AG09309 (cell line): ENCODE data around the gene HOXB4.

Source experiments
- DNase-seq: peaks from one replicate; pipeline ENCODE4 v3.0.0-alpha.2; 2010; ENCODE audit warnings: low read depth
- H3K4me3 ChIP-seq: 2 replicates; pipeline ENCODE4 v1.5.1; 2011; ENCODE audit warnings: mild to moderate bottlenecking, low read depth, low read length, moderate library complexity; ENCODE audit not compliant: control insufficient read depth
- TF ChIP-seq, protein P1 (sequence below): IDR thresholded peaks from 2 replicates; pipeline ENCODE4 v1.5.1; 2011; ENCODE audit warnings: mild to moderate bottlenecking, low read depth, low read length, inconsistent platforms; ENCODE audit not compliant: insufficient read depth, control insufficient read depth; ENCODE audit errors: missing control alignments

The HOXB4 gene

GRCh38 chr17:48604770-48605329, 26.7 kb upstream of the HOXB4 start, which contains the start of gene HOXB6:
HOXB6 (minus strand) TSS chr17:48604986; CDS start chr17:48598150, 6,836 bp downstream.
- H3K4me3 ChIP-seq = no peak within 1 kb of the TSS
- DNase-seq = no peak

DNA sequence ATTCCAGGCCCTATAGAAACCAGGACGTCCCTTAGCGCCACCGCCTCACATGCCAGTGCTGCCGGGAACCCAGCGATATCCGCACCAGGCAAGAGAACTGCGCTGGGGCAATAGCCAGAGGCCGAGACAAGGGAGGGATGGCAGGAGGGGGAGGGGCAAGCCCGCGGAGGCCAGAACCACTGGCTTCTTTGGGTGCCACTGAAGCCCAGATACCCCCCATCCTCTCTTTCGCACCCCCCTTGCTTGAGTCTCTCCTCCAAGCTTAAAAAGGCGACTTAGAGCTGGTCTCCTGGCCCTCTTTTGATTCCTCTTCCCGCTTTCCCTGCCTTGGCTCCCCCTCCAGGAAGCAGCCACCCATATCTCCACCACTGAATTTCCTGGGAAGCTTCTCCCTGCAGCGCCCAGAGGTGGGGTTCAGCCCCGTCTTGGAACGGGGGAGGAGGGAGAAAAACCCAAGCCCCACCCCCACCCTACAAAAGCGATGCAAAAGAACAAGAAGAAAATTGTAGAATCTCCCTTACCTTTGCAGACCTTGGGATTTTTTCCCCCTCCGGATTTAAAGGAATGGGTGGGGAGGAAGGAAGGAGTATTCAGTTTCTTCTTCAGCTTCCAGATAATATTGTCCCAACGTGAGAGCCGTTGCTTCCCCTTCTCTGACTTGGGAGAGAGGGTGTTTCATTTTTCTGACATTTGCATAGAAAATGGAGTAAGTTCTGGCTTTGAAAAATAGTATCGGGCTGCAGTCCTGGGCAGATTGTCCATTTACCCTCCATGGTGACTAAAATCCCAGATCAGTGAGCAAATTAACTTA, 26.0 kb upstream of the HOXB4 start:
- no peak overlapping the region for H3K4me3 ChIP-seq
- TF ChIP-seq, protein P1, sequence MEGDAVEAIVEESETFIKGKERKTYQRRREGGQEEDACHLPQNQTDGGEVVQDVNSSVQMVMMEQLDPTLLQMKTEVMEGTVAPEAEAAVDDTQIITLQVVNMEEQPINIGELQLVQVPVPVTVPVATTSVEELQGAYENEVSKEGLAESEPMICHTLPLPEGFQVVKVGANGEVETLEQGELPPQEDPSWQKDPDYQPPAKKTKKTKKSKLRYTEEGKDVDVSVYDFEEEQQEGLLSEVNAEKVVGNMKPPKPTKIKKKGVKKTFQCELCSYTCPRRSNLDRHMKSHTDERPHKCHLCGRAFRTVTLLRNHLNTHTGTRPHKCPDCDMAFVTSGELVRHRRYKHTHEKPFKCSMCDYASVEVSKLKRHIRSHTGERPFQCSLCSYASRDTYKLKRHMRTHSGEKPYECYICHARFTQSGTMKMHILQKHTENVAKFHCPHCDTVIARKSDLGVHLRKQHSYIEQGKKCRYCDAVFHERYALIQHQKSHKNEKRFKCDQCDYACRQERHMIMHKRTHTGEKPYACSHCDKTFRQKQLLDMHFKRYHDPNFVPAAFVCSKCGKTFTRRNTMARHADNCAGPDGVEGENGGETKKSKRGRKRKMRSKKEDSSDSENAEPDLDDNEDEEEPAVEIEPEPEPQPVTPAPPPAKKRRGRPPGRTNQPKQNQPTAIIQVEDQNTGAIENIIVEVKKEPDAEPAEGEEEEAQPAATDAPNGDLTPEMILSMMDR = no peak
- DNase-seq = no peak

More at GRCh38 chr17:48604770-48605329, 26.7 kb upstream of the HOXB4 start, which contains the start of gene HOXB6:
- TF ChIP-seq, protein P1 = no peak

DNA sequence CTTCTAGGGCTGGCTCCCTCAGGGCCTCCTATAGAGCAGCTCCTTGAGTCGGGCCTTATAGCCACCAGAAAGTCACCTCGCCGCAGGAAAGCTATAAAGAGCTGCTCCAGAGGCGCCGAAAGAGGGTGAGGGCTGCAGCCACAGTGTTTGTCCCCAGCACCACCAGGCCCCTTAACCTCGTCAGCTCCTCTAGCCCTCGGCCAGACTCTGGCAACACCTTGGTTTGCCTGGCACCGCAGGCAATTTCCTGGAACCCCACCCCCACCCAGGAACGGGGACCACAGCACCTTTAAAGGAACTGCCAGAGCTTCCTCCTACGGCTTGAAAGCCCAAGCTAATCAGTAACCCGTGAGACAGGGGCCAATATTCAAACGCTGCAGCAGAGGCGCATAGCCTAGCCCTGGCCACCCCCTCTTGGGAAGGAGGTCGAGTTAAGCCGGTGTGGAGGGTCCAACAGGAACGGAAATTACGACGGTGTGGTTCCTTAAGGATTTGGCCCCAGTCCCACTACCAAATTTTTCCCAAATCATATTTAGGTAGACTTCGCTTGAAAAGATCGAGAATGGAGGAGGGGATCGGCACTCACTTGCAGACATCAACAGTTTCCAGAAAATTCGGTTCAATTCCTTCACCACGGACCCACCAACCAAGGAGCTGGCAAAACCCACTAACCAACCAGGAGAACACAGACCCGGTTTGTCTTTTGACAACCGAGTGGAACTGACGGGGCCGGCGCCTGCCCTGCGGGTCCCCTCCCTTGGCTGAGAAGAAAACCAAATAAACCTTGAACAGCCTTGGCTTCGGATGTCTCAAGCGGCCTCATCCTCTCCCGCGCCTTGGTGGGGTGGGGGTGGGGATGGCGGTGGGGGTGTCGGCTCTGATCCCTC, 23.6 kb upstream of the HOXB4 start:
- TF ChIP-seq, protein P1 = no peak
- no peak overlapping the region for H3K4me3 ChIP-seq
- DNase-seq = no peak

GRCh38 chr17:48601207-48601538, 23.0 kb upstream of the HOXB4 start:
- no peak for DNase-seq
- TF ChIP-seq, protein P1 = no peak
- H3K4me3 ChIP-seq = no peak overlapping the region

DNA sequence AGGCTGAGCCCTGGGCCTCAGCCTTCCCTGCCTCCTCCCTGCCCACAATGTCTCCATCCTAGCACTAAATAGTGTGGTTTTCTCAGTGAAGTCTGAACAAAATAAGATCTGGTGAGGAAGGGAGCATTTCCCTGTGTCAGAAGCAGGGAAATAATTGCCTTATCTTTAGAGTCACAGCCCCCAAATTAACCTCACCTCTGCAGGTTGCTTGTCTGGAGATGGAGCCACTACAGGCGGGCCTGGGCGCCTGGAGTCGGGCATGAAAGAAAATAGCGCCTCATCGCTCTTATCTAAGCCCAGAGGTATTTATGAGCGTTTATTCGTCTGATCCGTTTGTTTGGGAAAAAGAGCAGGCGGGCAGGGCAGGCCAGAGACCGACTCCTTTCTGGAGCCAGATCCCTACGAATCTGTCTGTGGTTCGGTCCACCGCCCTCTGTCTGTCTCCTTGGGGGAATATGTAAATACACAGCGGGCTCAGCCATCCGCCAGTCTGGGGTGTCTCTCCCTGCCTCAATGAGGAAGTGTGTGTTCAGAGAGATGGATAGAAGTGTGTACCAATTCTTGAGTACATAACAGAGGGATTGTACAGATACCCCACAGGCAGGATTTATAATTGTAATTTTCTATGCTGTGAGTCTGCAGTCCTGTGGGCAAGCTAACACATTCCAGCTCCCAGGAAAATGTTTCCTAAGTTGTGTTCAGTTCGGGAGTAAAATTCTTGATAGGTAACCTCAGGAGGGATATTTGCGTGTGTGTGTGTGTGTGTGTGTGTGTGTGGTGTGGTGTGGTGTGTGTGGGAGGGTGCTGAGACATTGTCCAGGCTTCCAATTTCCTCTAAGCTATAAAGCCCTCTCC, 22.3 kb upstream of the HOXB4 start:
- TF ChIP-seq, protein P1 = no peak
- no peak for DNase-seq
- H3K4me3 ChIP-seq = no peak overlapping the region

DNA sequence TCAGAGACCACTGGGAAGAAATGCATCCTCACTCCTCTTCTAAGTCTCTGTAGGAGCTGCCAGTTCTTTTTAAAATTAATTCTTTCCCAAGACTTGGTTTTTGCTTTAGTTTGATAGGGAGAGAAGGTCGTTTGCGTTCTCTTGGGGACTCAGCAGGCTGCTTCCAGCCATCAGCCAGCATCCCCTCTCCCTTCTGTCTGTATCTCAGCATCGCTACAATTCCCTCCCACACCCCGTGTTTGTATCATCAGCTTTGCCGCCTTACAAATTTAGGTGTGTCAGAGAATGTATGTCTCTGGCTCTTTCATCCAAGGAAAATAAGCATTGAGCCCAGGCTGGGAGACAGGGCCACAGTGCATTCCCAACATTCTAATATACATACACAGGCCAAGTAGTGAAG, 21.2 kb upstream of the HOXB4 start:
- TF ChIP-seq, protein P1 = no peak
- DNase-seq = no peak
- H3K4me3 ChIP-seq = no peak overlapping the region
